SK-N-SH (cell line): ENCODE results near the gene NGF. TPM values are rescaled to one million over a fixed set of nuclear protein-coding genes. Genes with fewer than 3 reads are reported as not detected.

ENCODE experiments used
- CTCF ChIA-PET: fragments of 300-600, 350-600 bp; formaldehyde crosslinking; extraction: SDS; loops from one replicate; lab custom pipeline; 2021; lab: Yijun Ruan, JAX
- POLR2A ChIA-PET: fragments of 350-600 bp; sonication (Branson Sonifier 250); formaldehyde crosslinking; extraction: SDS; loops from one replicate; lab custom pipeline; 2020; ENCODE audit warnings: antibody characterized with exemption, inconsistent platforms; lab: Yijun Ruan, JAX
- DNase-seq: peaks from one replicate; pipeline ENCODE4 v3.0.0; 2012
- H2AFZ ChIP-seq: fragments of 200-600 bp; sonication (generic); 2 replicates; pipeline ENCODE4 v1.8.1; 2016; ENCODE audit warnings: antibody characterized with exemption, mild to moderate bottlenecking, low read depth
- H3F3A ChIP-seq: fragments of 200-600 bp; sonication (generic); replicated peaks from 2 replicates; pipeline ENCODE3; 2016; ENCODE audit warnings: antibody characterized with exemption, mild to moderate bottlenecking; ENCODE audit not compliant: insufficient read depth
- H3K27ac ChIP-seq, 2 experiments: fragments of 200-500 bp in 1 of 2; fragments of 200-600 bp in 1 of 2; sonication (Bioruptor generic) in 1 of 2; sonication (generic), shearing (Covaris generic) in 1 of 2; 2 replicates each; pipeline versions ENCODE4 v1.5.1 to v1.6.1; 2014 to 2016; ENCODE audit warnings: low read depth in 2 of 2, inconsistent platforms in 1 of 2, low read length in 1 of 2, mild to moderate bottlenecking in 1 of 2, mixed read lengths in 1 of 2
- H3K27me3 ChIP-seq: fragments of 200-600 bp; sonication (generic), shearing (Covaris generic); 2 replicates; pipeline ENCODE4 v1.6.1; 2016; ENCODE audit warnings: mixed run types; ENCODE audit not compliant: insufficient read depth
- H3K36me3 ChIP-seq, 2 experiments: fragments of 200-500 bp in 1 of 2; fragments of 200-600 bp in 1 of 2; sonication (Bioruptor generic) in 1 of 2; sonication (generic) in 1 of 2; replicated peaks in 1 of 2; 2 replicates each; pipeline versions ENCODE3 to v1.5.1; 2014 to 2016; ENCODE audit warnings: low read length in 1 of 2, mild to moderate bottlenecking in 1 of 2; ENCODE audit not compliant: insufficient read depth in 2 of 2, control insufficient read depth in 1 of 2
- H3K4me1 ChIP-seq, 2 experiments: fragments of 200-500 bp in 1 of 2; fragments of 200-600 bp in 1 of 2; sonication (Bioruptor generic) in 1 of 2; sonication (generic), shearing (Covaris generic) in 1 of 2; 2 replicates each; pipeline versions ENCODE4 v1.5.1 to v1.6.1; 2014 to 2016; ENCODE audit warnings: low read depth in 1 of 2, low read length in 1 of 2, mixed run types in 1 of 2; ENCODE audit not compliant: insufficient read depth in 2 of 2, control insufficient read depth in 1 of 2
- H3K4me2 ChIP-seq: fragments of 200-600 bp; sonication (generic), shearing (Covaris generic); 2 replicates; pipeline ENCODE4 v1.6.1; 2017; ENCODE audit warnings: mixed run types
- H3K4me3 ChIP-seq, 2 experiments: fragments of 200-500 bp in 1 of 2; fragments of 200-600 bp in 1 of 2; sonication (Bioruptor generic) in 1 of 2; sonication (generic), shearing (Covaris generic) in 1 of 2; 2 replicates each; pipeline versions ENCODE4 v1.5.1 to v1.8.1; 2014 to 2016; ENCODE audit warnings: low read depth in 2 of 2, inconsistent platforms in 1 of 2, low read length in 1 of 2, mild to moderate bottlenecking in 1 of 2, mixed read lengths in 1 of 2, moderate library complexity in 1 of 2
- H3K79me2 ChIP-seq: fragments of 200-600 bp; sonication (generic); 2 replicates; pipeline ENCODE4 v1.8.1; 2017; ENCODE audit warnings: mild to moderate bottlenecking; ENCODE audit not compliant: insufficient read depth
- H3K9ac ChIP-seq: fragments of 200-600 bp; sonication (generic); 2 replicates; pipeline ENCODE4 v1.6.1; 2017; ENCODE audit warnings: mixed run types
- H3K9me2 ChIP-seq: fragments of 200-600 bp; sonication (generic); 2 replicates; pipeline ENCODE4 v1.6.1; 2017; ENCODE audit warnings: mixed run types
- H3K9me3 ChIP-seq: fragments of 200-600 bp; sonication (generic); 2 replicates; pipeline ENCODE4 v1.6.1; 2017; ENCODE audit warnings: mixed run types, mild to moderate bottlenecking, moderate library complexity
- H4K20me1 ChIP-seq: fragments of 200-600 bp; sonication (generic); 2 replicates; pipeline ENCODE4 v1.6.1; 2017; ENCODE audit warnings: mild to moderate bottlenecking, mixed run types; ENCODE audit not compliant: insufficient read depth
- CHD2 ChIP-seq: fragments of 150-350 bp; IDR thresholded peaks from 2 replicates; pipeline ENCODE4 v1.6.1; 2018; ENCODE audit warnings: low read length; ENCODE audit not compliant: partially characterized antibody
- EP300 ChIP-seq, 2 experiments: IDR thresholded peaks; 2 replicates each; pipeline versions ENCODE4 v1.4.0 to v1.6.1; 2012; ENCODE audit warnings: borderline replicate concordance in 1 of 2, low read depth in 1 of 2, low read length in 1 of 2
- EZH2phosphoT487 ChIP-seq: fragments of 200-600 bp; sonication (generic); IDR thresholded peaks from 2 replicates; pipeline ENCODE4 v1.6.1; 2017; ENCODE audit warnings: low read depth, mixed run types, mild to moderate bottlenecking, antibody characterized with exemption, moderate library complexity, borderline replicate concordance
- FOXM1 ChIP-seq: IDR thresholded peaks from 2 replicates; pipeline ENCODE4 v1.4.0; 2012; ENCODE audit warnings: low read depth, mild to moderate bottlenecking
- GATA2 ChIP-seq: sonication (generic); formaldehyde crosslinking; IDR thresholded peaks from 2 replicates; pipeline ENCODE4 v1.5.0; 2020; ENCODE audit warnings: mild to moderate bottlenecking, missing genetic modification reagents
- JUND ChIP-seq: IDR thresholded peaks from 2 replicates; pipeline ENCODE4 v1.4.0; 2012
- MEF2A ChIP-seq: IDR thresholded peaks from 2 replicates; pipeline ENCODE4 v1.4.0; 2012; ENCODE audit warnings: low read depth, borderline replicate concordance
- NRF1 ChIP-seq: IDR thresholded peaks from 2 replicates; pipeline ENCODE4 v1.6.1; 2012; ENCODE audit warnings: low read depth, mild to moderate bottlenecking, low read length
- PBX3 ChIP-seq: IDR thresholded peaks from 2 replicates; pipeline ENCODE4; 2012
- POLR2AphosphoS5 ChIP-seq: IDR thresholded peaks from 2 replicates; pipeline ENCODE4 v1.6.1; 2012; ENCODE audit warnings: low read depth, low read length
- RFX5 ChIP-seq: IDR thresholded peaks from 2 replicates; pipeline ENCODE4 v1.6.1; 2012; ENCODE audit warnings: mild to moderate bottlenecking, improper control_type of control experiment, low read length
- SMC3 ChIP-seq: IDR thresholded peaks from 2 replicates; pipeline ENCODE4 v1.6.1; 2012; ENCODE audit warnings: low read depth, low read length, improper control_type of control experiment
- TAF1 ChIP-seq: IDR thresholded peaks from 2 replicates; pipeline ENCODE4 v1.6.1; 2012; ENCODE audit warnings: low read depth, mild to moderate bottlenecking, low read length, moderate library complexity, borderline replicate concordance
- TCF12 ChIP-seq: IDR thresholded peaks from 2 replicates; pipeline ENCODE4 v1.4.0; 2012
- TEAD4 ChIP-seq: IDR thresholded peaks from 2 replicates; pipeline ENCODE4 v1.4.0; 2012; ENCODE audit warnings: mild to moderate bottlenecking, borderline replicate concordance; ENCODE audit not compliant: insufficient read depth
- ZBTB33 ChIP-seq: IDR thresholded peaks from 2 replicates; pipeline ENCODE4 v1.4.0; 2012; ENCODE audit warnings: low read depth, borderline replicate concordance
- WGBS: methylation state at CpG from one replicate; pipeline ENCODE4 v1.1.6; 2017; ENCODE audit warnings: low lambda C conversion rate; 5-methylcytosine and 5-hydroxymethylcytosine counted together
- polyA plus RNA-seq, 3 experiments: library from polyadenylated mRNA; depleted of rRNA; stranded (reverse); fragments of >200 nt; gene quantifications; 2 replicates each; pipeline ENCODE4 v1.2.3, GENCODE V29; 2012
- TF ChIP-seq, protein P1 (sequence below): IDR thresholded peaks from 2 replicates; pipeline ENCODE4 v1.6.1; 2012; ENCODE audit warnings: mild to moderate bottlenecking, low read depth, low read length, moderate library complexity
- TF ChIP-seq, protein P2 (sequence below): IDR thresholded peaks from 2 replicates; pipeline ENCODE4 v1.4.0; 2012; ENCODE audit warnings: low read depth
- TF ChIP-seq, protein P3 (sequence below): fragments of 200-600 bp; sonication (generic); IDR thresholded peaks from 2 replicates; pipeline ENCODE4 v1.6.1; 2017; ENCODE audit warnings: antibody characterized with exemption, mild to moderate bottlenecking, moderate library complexity
- TF ChIP-seq, protein P4 (sequence below): fragments of 150-350 bp; IDR thresholded peaks from 2 replicates; pipeline ENCODE4 v1.6.1; 2016; ENCODE audit warnings: mild to moderate bottlenecking, low read depth, low read length
- TF ChIP-seq, protein P5 (sequence below): IDR thresholded peaks from 2 replicates; pipeline ENCODE4 v1.4.0; 2012; ENCODE audit warnings: low read depth, borderline replicate concordance

NGF gene
- polyA plus RNA-seq, 1 of the 3 experiments (the other 2 are of a cell fraction) = 75.8 TPM

GRCh38 chr1:115348636-115349035 is 10.6 kb upstream of the NGF start (continued):
- TF ChIP-seq, protein P1, sequence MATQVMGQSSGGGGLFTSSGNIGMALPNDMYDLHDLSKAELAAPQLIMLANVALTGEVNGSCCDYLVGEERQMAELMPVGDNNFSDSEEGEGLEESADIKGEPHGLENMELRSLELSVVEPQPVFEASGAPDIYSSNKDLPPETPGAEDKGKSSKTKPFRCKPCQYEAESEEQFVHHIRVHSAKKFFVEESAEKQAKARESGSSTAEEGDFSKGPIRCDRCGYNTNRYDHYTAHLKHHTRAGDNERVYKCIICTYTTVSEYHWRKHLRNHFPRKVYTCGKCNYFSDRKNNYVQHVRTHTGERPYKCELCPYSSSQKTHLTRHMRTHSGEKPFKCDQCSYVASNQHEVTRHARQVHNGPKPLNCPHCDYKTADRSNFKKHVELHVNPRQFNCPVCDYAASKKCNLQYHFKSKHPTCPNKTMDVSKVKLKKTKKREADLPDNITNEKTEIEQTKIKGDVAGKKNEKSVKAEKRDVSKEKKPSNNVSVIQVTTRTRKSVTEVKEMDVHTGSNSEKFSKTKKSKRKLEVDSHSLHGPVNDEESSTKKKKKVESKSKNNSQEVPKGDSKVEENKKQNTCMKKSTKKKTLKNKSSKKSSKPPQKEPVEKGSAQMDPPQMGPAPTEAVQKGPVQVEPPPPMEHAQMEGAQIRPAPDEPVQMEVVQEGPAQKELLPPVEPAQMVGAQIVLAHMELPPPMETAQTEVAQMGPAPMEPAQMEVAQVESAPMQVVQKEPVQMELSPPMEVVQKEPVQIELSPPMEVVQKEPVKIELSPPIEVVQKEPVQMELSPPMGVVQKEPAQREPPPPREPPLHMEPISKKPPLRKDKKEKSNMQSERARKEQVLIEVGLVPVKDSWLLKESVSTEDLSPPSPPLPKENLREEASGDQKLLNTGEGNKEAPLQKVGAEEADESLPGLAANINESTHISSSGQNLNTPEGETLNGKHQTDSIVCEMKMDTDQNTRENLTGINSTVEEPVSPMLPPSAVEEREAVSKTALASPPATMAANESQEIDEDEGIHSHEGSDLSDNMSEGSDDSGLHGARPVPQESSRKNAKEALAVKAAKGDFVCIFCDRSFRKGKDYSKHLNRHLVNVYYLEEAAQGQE = no peak
- TF ChIP-seq, protein P2, sequence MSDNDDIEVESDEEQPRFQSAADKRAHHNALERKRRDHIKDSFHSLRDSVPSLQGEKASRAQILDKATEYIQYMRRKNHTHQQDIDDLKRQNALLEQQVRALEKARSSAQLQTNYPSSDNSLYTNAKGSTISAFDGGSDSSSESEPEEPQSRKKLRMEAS = no peak
- no peak for TF ChIP-seq FOXM1
- no peak for TF ChIP-seq CHD2
- TF ChIP-seq NRF1 = no peak
- TF ChIP-seq POLR2AphosphoS5 = no peak
- no peak for TF ChIP-seq TAF1
- TF ChIP-seq, all 33 proteins: peak for 0

DNA sequence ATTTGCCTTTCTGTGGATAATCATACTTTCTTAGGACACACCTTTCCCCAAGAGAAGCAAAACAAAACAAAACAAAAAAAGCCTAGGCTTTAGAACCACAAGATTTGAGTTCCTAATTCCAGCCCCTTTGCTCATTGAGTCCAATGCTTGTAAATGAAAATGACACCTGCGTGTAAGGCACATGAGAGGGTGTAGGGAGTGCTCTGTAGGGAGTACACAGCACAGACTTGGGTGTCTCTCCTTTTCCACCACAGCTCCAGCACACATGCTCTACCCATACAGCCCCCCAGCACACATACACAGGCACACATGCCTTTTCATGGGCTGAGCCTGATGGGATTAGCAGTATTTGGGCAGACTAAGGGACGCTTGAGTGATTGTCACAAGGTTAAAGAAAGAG is 9.2 kb upstream of the NGF start:
- Histone ChIP-seq H3K36me3 (no peaks in the 10 kb centered on the region), H3K9me3 (no peaks in the 10 kb centered on the region), H3K79me2 (no peaks in the 10 kb centered on the region), H3K4me2 (no peak overlapping the region), H3K27ac (no peak overlapping the region), H3K9ac (no peak overlapping the region), H3F3A (no peaks in the 10 kb centered on the region), H3K27me3 (no peaks in the 10 kb centered on the region), H3K4me1 (peaks cover 0 to 5% of the 10 kb centered on the region in 2 experiments; a peak in 1 of 4 replicates), H3K4me3 (no peak overlapping the region), H3K9me2 (no peaks in the 10 kb centered on the region), H2AFZ (no peak overlapping the region), H4K20me1 (no peaks in the 10 kb centered on the region)
- TF ChIP-seq, protein P3, sequence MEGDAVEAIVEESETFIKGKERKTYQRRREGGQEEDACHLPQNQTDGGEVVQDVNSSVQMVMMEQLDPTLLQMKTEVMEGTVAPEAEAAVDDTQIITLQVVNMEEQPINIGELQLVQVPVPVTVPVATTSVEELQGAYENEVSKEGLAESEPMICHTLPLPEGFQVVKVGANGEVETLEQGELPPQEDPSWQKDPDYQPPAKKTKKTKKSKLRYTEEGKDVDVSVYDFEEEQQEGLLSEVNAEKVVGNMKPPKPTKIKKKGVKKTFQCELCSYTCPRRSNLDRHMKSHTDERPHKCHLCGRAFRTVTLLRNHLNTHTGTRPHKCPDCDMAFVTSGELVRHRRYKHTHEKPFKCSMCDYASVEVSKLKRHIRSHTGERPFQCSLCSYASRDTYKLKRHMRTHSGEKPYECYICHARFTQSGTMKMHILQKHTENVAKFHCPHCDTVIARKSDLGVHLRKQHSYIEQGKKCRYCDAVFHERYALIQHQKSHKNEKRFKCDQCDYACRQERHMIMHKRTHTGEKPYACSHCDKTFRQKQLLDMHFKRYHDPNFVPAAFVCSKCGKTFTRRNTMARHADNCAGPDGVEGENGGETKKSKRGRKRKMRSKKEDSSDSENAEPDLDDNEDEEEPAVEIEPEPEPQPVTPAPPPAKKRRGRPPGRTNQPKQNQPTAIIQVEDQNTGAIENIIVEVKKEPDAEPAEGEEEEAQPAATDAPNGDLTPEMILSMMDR = no peak
- TF ChIP-seq RFX5 (no peak), EZH2phosphoT487 (no peak), TEAD4 (no peak), JUND (no peak), GATA2 (CRISPR knock-in tag) (no peak), SMC3 (no peak), TCF12 (no peak), EP300 (IDR thresholded peaks at IDR 0.05; ENCODE audit: borderline replicate concordance in 1 of 2, low read depth in 1 of 2, low read length in 1 of 2) (no peak), PBX3 (no peak), FOXM1 (no peak), MEF2A (no peak), ZBTB33 (no peak)
- TF ChIP-seq, protein P4, sequence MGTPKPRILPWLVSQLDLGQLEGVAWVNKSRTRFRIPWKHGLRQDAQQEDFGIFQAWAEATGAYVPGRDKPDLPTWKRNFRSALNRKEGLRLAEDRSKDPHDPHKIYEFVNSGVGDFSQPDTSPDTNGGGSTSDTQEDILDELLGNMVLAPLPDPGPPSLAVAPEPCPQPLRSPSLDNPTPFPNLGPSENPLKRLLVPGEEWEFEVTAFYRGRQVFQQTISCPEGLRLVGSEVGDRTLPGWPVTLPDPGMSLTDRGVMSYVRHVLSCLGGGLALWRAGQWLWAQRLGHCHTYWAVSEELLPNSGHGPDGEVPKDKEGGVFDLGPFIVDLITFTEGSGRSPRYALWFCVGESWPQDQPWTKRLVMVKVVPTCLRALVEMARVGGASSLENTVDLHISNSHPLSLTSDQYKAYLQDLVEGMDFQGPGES = no peak
- TF ChIP-seq, protein P5, sequence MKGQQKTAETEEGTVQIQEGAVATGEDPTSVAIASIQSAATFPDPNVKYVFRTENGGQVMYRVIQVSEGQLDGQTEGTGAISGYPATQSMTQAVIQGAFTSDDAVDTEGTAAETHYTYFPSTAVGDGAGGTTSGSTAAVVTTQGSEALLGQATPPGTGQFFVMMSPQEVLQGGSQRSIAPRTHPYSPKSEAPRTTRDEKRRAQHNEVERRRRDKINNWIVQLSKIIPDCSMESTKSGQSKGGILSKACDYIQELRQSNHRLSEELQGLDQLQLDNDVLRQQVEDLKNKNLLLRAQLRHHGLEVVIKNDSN = no peak
- DNase-seq = no peak
- CTCF ChIA-PET = interaction anchor here (1.1 kb wide), 1 partner anchor 248 kb away, joined by 3 read pairs; no protein-coding TSS in a partner anchor
- WGBS = 71% methylated on average over 2 of the region's 2 CpGs
- POLR2A ChIA-PET = interaction anchor here (0.6 kb wide), 1 partner anchor 36 kb away, joined by 3 read pairs; no protein-coding TSS in a partner anchor
